Measurements from ENCODE around the gene ZC3H4. TPM values are rescaled to one million over a fixed set of nuclear protein-coding genes. Genes with fewer than 3 reads are reported as not detected.

The ZC3H4 gene
- total RNA-seq, 4 donors from 2014 or later: 11.9 to 26.9 (median 17.5) TPM

DNA sequence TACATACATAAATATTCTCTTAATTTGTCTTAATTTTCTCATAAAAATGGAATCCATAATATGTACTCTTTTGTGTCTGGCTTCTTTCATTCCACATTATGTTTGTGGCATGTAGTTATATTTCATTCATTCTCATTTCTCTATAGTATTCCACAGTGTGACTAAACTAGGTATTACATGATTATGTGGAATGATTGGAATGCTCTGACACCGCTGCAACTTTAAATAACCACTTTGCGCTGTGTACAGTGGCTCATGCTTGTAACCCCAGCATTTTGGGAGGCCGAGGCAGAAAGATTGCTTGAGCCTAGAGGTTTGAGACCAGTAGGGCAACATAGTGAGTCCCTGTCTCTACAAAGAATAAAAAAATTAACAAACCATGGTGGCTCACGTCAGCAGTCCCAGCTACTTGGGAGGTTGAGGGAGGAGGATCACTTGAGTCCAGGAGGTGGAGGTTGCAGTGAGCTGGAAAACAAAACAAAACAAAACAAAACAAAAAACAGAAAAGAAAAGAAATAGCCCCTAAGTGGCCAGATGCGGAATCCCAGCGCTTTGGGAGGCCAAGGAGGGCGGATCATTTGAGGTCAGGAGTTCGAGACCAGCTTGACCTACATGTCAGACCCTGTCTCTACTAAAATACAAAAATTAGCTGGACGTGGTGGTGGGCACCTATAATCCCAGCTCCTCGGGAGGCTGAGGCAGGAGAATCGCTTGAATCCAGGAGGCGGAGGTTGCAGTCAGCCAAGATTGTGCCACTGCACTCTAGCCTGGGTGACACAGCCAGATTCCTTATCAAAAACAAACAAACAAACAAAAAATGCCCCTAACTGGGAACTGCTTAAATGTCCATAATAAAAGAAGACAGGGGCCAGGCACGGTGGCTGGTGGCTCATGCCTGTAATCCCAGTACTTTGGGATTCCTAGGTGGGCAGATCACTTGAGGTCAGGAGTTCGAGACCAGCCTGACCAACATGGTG lies 9.1 kb upstream of the ZC3H4 start:
- TF ChIP-seq, protein P1, sequence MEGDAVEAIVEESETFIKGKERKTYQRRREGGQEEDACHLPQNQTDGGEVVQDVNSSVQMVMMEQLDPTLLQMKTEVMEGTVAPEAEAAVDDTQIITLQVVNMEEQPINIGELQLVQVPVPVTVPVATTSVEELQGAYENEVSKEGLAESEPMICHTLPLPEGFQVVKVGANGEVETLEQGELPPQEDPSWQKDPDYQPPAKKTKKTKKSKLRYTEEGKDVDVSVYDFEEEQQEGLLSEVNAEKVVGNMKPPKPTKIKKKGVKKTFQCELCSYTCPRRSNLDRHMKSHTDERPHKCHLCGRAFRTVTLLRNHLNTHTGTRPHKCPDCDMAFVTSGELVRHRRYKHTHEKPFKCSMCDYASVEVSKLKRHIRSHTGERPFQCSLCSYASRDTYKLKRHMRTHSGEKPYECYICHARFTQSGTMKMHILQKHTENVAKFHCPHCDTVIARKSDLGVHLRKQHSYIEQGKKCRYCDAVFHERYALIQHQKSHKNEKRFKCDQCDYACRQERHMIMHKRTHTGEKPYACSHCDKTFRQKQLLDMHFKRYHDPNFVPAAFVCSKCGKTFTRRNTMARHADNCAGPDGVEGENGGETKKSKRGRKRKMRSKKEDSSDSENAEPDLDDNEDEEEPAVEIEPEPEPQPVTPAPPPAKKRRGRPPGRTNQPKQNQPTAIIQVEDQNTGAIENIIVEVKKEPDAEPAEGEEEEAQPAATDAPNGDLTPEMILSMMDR (IDR thresholded peaks at IDR 0.05; ENCODE audit: low read depth): no peak

GRCh38 chr19:47120470-47121067 lies 7.0 kb upstream of the ZC3H4 start:
- TF ChIP-seq, protein P1 (IDR thresholded peaks at IDR 0.05; ENCODE audit: low read depth): no peak

GRCh38 chr19:47113850-47114651 lies 475 bp upstream of the ZC3H4 start:
- TF ChIP-seq, protein P1 (IDR thresholded peaks at IDR 0.05; ENCODE audit: low read depth): no peak

GRCh38 chr19:47112166-47112996 lies 1.2 kb downstream of the ZC3H4 start:
- TF ChIP-seq, protein P1 (IDR thresholded peaks at IDR 0.05; ENCODE audit: low read depth): no peak

DNA sequence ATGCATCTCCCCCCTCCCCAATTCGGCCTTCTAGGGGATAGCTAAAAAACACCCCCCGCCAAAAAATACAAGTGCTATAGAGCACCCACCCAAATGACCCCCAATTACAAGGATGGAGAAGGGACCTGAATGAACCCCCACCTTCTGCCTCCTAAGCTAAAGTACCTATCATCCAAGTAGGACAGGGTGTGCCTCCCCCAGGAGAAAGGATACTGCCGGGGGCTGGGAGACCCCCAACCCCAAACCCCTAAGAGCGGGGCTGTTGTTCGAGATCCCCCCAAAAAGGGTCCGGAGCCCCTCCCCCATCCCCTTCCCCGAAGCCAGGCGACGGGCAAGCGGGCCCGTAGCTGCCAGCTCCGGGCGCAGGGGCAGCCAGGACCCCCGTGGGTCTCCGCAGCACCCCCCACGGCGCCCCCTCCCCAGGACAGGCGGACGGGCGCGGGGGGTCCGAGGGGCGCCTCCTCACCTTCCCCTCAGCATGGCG lies 1.9 kb downstream of the ZC3H4 start:
- TF ChIP-seq, protein P1 (IDR thresholded peaks at IDR 0.05; ENCODE audit: low read depth): no peak

DNA sequence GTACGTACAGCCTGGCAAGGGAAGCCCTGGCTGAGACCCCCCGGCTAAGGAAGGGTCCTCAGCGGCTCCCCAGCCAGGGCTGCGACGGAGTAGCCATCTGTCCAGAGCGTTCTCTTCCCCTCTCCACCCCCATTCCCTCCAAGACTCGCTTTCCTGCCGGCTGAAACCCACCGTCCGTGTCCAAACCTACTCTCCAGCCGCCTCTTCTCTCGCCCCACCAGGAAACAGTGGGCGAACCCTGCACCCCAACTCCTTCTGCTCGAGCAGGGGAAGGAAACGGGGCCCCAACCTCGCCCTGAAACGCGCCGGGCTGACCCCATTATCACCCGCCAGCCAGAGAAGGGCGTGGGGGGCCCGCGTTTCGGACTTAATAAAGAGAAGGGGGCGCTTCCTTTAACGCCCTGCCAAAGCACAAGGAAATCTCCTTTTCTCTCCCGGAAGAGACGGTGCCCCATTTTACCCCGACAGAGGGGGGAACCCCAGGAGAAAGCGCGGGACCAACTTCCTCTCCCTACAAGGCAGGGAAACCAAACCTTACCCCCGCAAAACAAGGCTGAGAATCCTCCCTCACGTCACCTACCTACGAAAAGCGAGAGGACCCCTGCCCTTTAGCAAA lies 2.5 kb downstream of the ZC3H4 start:
- TF ChIP-seq, protein P1 (IDR thresholded peaks at IDR 0.05; ENCODE audit: low read depth): no peak

All from subcutaneous adipose tissue (tissue), 4 donors.